Mesenteric fat pad (tissue), 1 donor: ENCODE results near the gene ZNF490. TPM values are rescaled to one million over a fixed set of nuclear protein-coding genes. Genes with fewer than 3 reads are reported as not detected.
"Not testable (repeated sequence)": the region's sequence is repeated elsewhere in the genome, so short reads cannot be mapped to it uniquely, and the experiment has no call there.

Experiments
- DNase-seq: peaks from one replicate; pipeline ENCODE4 v3.0.0-alpha.2; 2020; ENCODE audit warnings: low spot score
- total RNA-seq: library from RNA; stranded (reverse); fragmentation: NEBNext Ultra II Directional; extraction: Animal tissue kit (Norgen Biotek cat#: 25700); gene quantifications from one replicate; pipeline ENCODE4 v1.2.1, GENCODE V29; 2021
- donor health status: DM: yes; HTN: yes; CAD: no.

Gene ZNF490
- total RNA-seq, 1 donor from 2014 or later, result 4.6 TPM

DNA sequence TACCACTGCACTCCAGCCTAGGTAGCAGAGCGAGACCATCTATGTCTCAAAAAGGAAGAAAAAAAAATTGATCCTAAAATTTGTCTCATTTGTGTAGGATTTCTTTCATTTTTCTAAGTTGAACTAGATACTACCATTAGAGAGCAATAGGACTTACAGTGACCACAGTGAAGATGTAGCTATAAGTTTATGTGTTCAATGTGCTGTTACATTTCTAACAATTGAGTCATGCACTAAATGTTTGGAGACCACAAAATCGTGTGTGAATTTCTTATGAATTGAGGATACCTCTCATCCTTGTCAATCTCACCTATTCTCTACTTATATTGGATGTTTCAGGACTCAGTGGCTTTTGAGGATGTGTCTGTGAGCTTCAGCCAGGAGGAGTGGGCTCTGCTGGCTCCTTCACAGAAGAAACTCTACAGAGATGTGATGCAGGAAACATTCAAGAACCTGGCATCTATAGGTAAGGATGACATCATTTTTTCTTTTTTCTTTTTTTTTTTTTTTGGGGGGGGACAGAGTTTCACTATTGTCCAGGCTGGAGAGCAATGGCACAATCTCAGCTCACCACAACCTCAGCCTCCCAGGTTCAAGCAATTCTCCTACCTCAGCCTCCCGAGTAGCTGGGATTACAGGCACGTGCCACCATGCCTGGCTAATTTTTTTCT is 12.9 kb upstream of the ZNF490 start:
- DNase-seq, result peak; percentile 0

DNA sequence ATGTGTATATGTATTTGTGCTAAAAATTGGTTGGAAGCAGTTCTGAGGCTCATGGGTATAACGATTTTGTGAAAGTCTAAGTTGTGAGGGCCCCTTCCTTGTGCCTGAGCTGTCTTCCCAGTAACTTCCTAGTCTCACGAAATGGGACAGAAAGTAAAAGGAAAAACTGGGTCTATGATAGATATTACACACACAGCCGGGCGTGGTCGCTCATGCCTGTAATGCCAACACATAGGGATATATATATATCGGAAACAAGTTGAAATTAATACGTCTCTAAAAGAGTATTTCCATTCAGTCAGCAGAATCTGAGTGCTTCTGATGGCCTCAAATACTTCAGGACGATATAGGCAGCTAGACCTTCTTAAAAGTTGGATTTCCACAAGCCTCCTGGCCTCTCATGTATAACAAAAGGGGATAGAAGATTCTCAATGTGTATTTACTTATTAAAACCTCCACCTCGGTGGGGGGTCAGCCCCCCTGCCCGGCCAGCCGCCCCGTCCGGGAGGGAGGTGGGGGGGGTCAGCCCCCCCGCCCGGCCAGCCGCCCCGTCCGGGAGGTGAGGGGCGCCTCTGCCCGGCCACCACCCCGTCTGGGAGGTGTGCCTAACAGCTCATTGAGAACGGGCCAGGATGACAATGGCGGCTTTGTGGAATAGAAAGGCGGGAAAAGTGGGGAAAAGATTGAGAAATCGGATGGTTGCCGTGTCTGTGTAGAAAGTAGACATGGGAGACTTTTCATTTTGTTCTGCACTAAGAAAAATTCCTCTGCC is 10.8 kb upstream of the ZNF490 start:
- peak; percentile 12 for DNase-seq

DNA sequence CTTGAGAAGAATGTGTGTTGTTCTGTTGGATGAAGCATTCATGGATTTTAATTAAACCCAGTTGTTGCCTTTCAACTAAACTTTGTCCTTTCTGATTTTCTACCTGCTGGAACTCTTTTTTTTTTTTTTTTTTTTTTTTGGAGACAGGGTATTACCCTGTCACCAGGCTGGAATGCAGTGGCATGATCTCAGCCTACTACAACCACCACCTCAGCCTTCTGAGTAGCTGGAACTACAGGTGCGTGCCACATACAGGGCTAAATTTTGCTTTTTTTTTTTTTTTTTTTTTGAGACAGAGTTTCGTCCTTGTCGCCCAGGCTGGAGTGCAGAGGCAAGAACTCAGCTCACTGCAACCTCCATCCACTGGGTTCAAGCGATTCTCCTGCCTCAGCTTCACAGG is 7.0 kb upstream of the ZNF490 start:
- DNase-seq, result peak; percentile 3

DNA sequence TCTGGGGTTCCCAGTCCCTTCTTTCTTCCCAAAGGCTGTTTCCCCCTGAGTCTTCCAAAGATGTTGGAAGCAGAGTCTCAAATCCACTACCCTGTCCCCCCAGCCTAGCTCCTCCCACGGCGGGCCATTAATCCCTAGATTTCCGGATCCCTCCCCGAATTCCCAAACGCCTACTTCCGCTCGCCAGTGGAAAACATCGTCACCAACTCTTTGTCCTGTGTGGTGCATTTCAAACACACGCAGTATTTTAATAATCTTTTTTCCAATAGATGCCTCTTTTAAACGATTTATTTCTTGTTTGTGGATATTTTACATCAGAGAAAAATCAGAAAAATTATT is 717 bp upstream of the ZNF490 start:
- DNase-seq, result peak; percentile 89

DNA sequence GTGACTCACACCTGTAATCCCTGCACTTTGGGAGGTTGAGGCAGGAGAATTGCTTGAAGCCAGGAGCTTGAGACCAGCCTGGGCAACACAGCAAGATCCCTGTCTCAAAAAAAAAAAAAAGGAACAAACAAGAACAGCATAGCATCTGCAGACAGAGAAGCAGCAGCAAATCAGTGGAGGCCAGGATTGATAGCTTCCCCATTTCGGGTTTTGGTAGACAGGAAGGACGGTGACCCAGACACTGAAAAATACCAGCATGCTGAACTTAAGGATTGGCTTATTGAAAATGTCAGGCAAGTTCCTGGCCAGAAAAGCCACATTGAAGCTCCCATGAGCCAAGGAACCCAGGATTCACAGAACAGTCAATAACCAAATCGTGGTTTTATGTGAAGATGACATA is 3.0 kb downstream of the ZNF490 start:
- DNase-seq, result peak; percentile 3

DNA sequence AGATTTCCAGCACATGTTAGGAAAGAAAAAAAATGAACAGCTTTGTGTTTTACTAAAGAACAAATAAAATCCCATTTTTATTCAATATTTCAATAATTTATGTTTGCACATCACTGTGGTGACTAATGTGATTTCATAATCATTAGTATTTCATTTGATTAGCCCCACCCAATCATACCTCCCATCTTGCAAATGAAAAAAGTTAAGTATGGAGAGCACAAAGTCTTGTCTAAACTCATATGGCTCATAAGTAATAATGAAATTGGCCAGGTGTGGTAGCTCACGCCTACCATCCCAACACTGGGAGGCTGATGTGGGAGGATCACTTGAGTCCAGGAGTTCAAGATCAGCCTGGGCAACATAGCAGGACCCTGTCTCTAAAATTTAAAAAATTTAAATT is 3.8 kb downstream of the ZNF490 start:
- DNase-seq, result no peak

DNA sequence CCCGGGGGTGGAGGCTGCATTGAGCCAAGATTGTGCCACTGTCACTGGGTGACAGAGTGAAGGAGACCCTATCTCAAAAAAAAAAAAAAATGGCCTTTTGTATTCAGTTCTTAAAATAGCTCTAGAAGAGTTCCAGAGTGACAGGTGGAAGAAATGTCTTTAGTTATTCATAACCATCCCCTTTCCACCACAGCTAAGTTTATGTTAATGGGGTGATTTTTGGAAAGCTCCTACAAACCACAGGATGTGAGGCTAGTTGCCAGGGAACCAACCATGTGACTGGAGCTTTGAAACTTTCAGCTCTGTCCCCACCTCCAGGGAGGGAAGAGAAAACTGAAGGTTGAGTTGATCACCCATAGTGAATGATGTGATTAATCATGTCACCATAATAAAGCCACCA is 6.9 kb downstream of the ZNF490 start:
- no peak for DNase-seq

DNA sequence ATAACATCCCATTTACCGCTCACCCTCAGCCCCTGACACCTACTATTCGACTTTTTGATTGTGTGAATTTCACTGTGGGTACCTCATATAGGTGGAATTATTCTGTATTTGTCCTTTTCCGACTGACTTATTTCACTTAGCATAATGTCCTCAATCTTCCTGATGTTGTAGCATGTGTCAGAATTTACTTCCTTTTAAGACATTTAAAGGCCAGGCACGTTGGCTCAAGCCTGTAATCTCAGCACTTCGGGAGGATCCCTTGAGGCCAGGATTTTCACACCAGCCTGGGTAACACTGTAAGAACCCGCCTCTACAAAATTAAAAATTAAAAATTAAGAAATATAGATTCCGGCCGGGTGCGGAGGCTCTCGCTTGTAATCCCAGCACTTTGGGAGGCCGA is 13.0 kb downstream of the ZNF490 start:
- DNase-seq, result no peak

DNA sequence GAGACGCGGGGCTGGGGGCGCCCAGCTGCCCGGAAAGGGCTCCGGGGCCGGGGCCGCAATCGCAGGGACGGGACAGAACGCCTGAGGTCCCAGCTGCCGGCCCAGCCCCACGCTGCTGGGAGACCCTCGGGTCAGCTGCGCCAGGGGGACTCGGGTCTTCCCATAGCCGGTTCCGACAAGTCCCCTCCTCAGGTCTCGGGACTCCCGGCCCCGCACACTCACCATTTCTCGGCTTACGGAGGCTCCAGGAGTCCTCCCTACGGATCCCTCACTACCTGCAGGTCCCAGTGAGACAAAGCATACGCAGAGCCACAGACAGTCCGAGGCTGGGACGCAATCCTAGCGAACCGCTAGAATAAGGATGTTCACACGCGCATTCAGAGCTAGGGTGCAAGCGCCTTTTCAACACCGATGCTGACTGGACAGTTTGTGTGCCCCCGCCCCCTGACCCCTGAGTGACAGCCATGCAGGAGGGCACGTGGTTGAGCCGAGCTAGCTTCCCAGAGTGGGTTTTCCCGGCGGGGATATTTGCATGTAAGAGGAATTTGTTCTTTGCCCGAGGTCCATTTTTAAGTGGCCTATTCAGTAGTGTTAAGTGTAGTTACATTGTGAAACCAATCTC is 13.6 kb downstream of the ZNF490 start:
- DNase-seq, result no peak

DNA sequence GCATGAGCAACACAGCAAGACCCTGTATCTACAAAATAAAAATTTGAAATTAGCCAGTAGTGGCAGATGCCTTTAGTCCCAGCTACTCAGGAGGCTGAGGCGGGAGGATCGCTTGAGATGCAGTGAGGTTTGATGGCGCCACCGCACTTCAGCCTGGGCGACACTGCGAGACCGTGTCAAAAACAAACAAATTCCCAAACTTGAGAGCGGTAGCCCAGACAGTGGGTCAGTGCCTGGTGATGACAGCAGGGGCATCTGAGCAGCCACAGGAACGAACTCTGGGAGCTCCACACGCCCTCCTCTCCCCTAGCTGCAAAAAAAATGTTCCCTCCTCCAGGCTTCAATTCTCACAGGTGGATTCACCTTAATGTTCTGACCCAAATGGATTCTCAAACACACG is 14.1 kb downstream of the ZNF490 start:
- DNase-seq, result no peak

DNA sequence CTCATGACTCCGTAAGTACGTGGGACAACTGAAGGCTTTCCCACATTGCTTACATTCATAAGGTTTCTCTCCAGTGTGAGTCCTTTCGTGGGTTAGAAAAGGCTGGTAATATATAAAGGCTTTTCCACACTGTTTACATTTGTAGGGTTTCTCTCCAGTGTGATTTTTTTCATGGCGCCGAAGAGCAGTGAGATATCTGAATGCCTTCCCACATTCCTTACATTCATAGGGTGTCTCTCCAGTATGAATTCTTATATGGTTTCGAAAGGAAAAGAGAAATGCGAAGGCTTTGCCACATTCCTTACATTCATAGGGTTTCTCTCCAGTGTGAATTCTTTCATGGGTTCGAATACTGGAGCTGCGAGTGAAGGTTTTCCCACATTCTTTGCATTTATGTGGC is 29.5 kb downstream of the ZNF490 start:
- no peak for DNase-seq

DNA sequence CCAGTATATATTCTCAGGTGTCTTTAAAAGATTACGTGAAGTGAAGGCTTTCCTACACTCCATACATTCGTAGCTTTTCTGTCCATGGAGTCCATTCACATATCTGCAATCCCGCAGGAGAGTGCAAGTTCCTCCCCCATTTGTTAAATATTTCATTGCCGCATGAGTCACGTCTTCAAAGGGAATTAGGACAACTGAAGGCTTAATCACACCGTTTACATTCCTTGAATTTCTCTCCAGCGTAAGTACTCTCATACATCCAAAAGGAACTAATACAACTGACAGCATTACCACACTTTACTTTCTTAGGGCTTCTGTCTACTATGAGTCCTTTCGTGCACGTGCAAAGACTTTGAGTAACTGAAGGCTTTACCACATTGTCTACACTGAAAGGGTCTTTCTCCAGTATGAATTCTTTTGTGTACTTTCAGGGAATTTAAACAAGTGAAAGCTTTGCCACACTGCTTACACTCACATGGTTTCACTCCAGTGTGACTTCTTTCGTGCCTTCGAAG is 30.4 kb downstream of the ZNF490 start:
- no peak for DNase-seq

DNA sequence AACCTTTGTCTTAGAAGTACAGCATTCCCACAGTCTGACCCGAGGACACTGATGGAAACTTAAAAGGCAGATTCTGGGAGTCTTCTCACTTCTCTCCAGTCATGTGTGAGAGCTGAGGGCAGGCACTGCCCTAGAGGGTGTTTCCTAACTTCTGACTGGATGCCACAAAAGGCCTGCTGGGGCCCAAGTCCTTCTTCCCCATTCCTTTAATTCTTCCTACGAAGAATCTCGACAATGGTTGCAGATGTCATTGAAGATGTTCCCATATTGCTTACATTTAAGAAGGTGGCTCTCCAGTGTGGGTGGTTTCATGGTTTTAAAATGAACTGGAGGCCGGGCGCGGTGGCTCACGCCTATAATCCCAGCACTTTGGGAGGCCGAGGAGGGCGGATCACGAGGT is 32.0 kb downstream of the ZNF490 start:
- no peak for DNase-seq

DNA sequence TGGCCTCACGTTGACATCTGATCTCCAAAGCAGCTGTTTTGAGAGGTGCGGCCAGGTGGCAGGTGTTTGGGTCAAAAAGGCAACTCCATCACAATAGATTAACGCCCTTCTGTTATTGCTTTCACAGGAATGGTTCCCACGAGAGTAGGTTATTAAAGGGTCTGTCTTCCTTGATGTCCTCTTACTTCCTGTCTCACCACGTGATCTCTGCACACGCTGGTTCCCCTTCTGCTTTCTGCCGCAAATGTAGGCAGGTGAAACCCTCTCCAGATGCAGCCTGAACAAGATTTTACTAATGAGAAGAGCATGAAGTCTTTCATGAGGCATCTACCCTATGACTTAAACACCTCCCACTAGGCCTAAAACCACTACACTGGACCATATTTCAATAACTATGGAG is 36.6 kb downstream of the ZNF490 start:
- DNase-seq, result no peak

DNA sequence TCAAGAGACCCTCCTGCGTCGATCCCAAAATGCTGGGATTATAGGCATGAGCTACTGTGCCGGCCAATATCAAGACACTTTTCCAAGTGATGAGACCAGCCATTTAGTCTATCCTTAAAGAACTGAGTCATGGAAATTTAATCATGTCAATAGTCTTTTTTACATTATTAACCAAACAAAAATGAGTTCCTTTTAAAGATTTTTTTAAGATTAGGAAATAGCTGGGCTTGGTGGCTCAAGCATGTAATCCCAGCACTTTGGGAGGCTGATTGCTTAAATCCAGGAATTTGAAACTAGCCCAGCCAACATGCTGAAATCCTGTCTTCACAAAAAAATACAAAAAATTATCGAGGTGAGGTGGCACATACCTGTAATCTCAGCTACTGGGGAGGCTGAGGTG is 42.7 kb downstream of the ZNF490 start:
- no peak for DNase-seq

DNA sequence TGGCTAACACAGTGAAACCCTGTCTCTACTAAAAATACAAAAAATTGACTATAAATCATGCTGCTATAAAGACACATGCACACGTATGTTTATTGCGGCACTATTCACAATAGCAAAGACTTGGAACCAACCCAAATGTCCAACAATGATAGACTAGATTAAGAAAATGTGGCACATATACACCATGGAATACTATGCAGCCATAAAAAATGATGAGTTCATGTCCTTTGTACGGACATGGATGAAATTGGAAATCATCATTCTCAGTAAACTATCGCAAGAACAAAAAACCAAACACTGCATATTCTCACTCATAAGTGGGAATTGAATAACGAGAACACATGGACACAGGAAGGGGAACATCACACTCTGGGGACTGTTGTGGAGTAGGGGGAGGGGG is 44.2 kb downstream of the ZNF490 start:
- not testable (repeated sequence) for DNase-seq

DNA sequence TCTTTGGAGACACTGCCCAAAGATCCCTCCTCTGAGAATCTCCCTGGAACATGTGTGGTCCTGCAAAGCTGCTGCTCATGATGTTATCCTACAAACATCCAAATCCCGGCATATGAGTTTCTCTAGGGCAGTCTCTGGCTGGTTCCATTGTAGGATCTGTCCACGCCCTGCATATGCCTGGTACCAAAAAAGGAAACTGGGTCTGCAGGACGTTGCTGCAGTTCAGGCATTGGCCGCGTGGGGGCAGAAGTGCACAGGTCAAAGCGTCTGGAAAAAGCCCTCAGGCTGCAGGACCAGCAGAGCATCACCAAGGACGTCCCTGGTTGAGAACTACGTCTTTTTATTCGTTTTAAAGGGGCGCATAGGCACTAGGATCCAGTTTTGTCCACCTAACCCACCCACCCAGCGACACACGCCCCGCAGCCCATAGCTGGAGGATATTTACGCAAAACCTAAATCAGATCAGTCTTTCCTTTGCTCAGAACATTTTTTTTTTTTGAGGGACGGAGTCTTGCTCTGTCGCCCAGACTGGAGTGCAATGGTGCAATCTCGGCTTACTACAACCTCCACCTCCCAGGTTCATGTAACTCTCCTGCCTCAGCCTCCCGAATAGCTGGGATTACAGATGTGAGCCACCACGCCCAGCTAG is 46.5 kb downstream of the ZNF490 start:
- DNase-seq, result peak; percentile 94

DNA sequence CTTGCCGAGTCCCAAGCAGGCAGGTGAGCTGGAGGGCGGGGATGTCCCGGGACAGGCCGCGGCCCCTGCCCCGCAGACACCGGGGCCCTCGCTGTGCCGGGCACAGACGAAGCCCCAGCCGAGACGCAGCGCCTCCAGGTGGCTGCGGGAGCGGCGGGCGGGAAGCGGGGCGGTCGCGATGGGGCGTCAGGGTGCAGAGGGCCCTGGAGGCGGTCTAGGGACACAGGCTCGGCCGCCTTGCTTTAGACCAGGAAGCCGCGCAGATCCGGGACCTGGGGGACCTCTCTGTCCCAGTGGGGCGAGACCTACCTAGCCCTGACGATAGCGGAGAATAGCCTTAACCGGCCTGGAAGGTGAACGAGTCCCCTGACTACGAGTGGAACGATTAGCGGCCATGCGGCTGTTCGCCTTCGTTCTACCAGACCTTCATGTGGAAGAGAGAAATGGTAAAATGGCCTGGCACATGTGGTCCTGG is 55.1 kb downstream of the ZNF490 start:
- no peak for DNase-seq

DNA sequence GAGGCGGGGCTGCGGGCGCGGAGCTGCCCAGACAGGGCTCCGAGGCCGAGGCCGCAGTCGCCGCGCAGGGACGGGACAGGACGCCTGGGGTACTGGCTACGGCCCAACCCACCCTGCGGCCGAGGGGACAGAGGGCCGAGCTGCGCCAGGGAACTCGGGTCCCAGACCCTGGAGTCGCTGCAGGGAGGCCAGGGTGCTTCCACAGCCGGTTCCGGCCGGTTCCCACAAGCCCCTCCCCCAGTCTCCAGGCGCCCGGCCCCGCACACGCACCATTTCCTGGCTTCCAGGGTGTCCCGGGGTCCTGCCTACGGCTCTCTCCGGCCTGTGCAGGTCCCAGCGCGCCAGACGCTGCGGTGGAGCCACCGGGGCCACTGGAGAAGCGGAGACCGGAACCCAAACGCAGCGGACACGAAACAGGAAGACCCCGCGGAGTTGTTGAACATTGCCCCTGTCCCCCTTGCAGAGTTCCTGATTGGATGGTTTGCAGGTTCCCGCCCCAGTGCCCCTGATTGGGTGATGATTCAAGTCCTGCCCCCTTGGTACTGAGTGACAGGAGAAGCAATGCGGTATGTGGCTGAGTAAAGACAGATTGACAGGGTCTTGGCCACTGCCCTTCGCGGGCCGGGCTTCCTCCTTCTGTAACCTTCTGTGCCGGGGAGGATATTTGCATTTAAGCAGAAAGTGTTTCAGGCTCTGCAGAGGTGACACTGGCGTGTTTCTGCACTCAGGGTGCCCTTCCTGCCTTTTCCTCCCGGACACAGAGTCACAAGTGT is 59.4 kb downstream of the ZNF490 start, which contains the start of gene ZNF564:
ZNF564 (minus strand) TSS at position 423 of the 773 bp plus-strand sequence; CDS start at position 273, 150 bp downstream.
- DNase-seq, result peak; percentile 94

DNA sequence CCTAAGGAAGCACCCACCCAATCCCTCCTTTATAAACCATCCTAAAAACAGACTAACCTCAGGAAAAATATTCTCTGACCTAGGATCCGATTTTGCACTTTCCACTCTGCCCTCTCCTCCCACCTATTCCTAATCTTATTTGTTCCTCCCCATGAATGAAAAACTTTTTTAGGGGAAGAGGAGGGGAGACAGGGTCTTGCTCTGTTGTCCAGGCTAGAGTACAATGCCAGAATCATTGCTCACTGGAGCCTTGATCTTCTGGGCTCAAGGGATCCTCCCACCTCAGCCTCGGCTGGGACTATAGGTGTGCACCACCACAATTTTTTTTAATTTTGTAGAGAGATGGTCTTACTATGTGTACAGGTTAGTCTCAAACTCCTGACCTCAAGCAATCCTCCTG is 63.7 kb downstream of the ZNF490 start:
- DNase-seq, result no peak

DNA sequence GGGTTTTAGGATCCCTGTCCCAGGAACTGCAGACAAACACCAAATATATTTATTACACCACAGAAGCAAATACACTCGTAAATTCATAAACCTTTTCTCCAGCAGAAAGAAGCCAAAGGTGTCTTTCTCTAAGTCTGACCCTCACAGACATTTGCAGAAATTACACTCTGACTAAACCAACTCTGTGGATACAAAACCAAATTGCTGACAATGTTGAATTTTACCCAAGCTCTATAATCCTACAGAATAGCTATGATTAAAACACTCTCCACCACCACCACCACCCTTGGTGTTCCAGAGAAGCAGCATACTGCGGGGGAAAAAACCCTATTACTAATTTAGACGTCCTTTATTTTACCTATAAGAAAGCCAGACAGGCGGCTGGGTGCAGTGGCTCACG is 64.5 kb downstream of the ZNF490 start:
- no peak for DNase-seq
